HEK293 (cell line): ENCODE data around the gene GPR161.

Experiments
- CTCF ChIA-PET: fragments of 350-600 bp; formaldehyde crosslinking; extraction: SDS; loops from one replicate; lab custom pipeline; 2021; ENCODE audit warnings: antibody characterized with exemption; lab: Yijun Ruan, JAX
- POLR2A ChIA-PET: fragments of 300-600 bp; formaldehyde crosslinking; extraction: SDS; loops from one replicate; lab custom pipeline; 2020; ENCODE audit warnings: antibody characterized with exemption, inconsistent platforms; lab: Yijun Ruan, JAX
- H3K27ac ChIP-seq: fragments of 200-500 bp; sonication (Bioruptor generic); 2 replicates; pipeline ENCODE4 v1.5.1; 2014; ENCODE audit warnings: low read depth, low read length, control low read depth, inconsistent platforms; ENCODE audit errors: extremely low read depth
- H3K36me3 ChIP-seq, 2 experiments: fragments of 200-500 bp in 1 of 2; sonication (Bioruptor generic) in 1 of 2; 1 replicate in 1 of 2; 2 replicates in 1 of 2; pipeline ENCODE4 v1.5.1; 2014 to 2017; ENCODE audit warnings: inconsistent platforms in 2 of 2, low read length in 2 of 2; ENCODE audit not compliant: control insufficient read depth in 2 of 2, insufficient read depth in 1 of 2
- H3K4me1 ChIP-seq: fragments of 200-500 bp; sonication (Bioruptor generic); 2 replicates; pipeline ENCODE4 v1.5.1; 2014; ENCODE audit warnings: mild to moderate bottlenecking, low read length, inconsistent platforms; ENCODE audit not compliant: control insufficient read depth, insufficient read depth
- H3K4me3 ChIP-seq: 2 replicates; pipeline ENCODE4 v1.5.1; 2011; ENCODE audit warnings: low read depth, mild to moderate bottlenecking, control low read depth, low read length, moderate library complexity
- H3K9me3 ChIP-seq: fragments of 200-500 bp; sonication (Bioruptor generic); 2 replicates; pipeline ENCODE4 v1.5.1; 2014; ENCODE audit warnings: low read depth, low read length, inconsistent platforms; ENCODE audit not compliant: control insufficient read depth, insufficient read depth
- GLI4 ChIP-seq: fragments of 450-650 bp; formaldehyde crosslinking; IDR thresholded peaks from 2 replicates; pipeline ENCODE4 v1.5.1; 2016; ENCODE audit warnings: missing biosample characterization, missing genetic modification characterization
- GLIS2 ChIP-seq: fragments of 450-650 bp; formaldehyde crosslinking; IDR thresholded peaks from 2 replicates; pipeline ENCODE4 v1.5.1; 2016; ENCODE audit warnings: missing biosample characterization, missing genetic modification characterization
- IKZF3 ChIP-seq: fragments of 450-650 bp; IDR thresholded peaks from 2 replicates; pipeline ENCODE4 v1.5.0; 2018; ENCODE audit warnings: missing biosample characterization, mild to moderate bottlenecking, missing genetic modification characterization, moderate library complexity
- PBX3 ChIP-seq: sonication (generic); formaldehyde crosslinking; IDR thresholded peaks from 2 replicates; pipeline ENCODE4 v1.8.1; 2022; ENCODE audit warnings: mild to moderate bottlenecking, moderate library complexity, missing genetic modification reagents
- SCRT2 ChIP-seq: fragments of 450-650 bp; formaldehyde crosslinking; IDR thresholded peaks from 2 replicates; pipeline ENCODE4 v1.5.1; 2016; ENCODE audit warnings: missing biosample characterization, missing genetic modification characterization
- SP3 ChIP-seq: fragments of 450-650 bp; formaldehyde crosslinking; IDR thresholded peaks from 2 replicates; pipeline ENCODE4 v1.5.1; 2016; ENCODE audit warnings: missing biosample characterization, missing genetic modification characterization
- TSHZ1 ChIP-seq: fragments of 450-650 bp; formaldehyde crosslinking; IDR thresholded peaks from 2 replicates; pipeline ENCODE4 v1.5.1; 2016; ENCODE audit warnings: missing biosample characterization, missing genetic modification characterization, borderline replicate concordance
- YY1 ChIP-seq: fragments of 450-650 bp; formaldehyde crosslinking; IDR thresholded peaks from 2 replicates; pipeline ENCODE4 v1.5.1; 2018; ENCODE audit warnings: missing biosample characterization, missing genetic modification characterization
- ZBTB1 ChIP-seq: fragments of 450-650 bp; formaldehyde crosslinking; IDR thresholded peaks from 2 replicates; pipeline ENCODE4 v1.5.1; 2016; ENCODE audit warnings: missing biosample characterization, missing genetic modification characterization
- ZBTB20 ChIP-seq: fragments of 450-650 bp; formaldehyde crosslinking; IDR thresholded peaks from 2 replicates; pipeline ENCODE4 v1.5.1; 2016; ENCODE audit warnings: missing biosample characterization, missing genetic modification characterization
- ZNF132 ChIP-seq: fragments of 450-650 bp; formaldehyde crosslinking; IDR thresholded peaks from 2 replicates; pipeline ENCODE4 v1.5.1; 2017; ENCODE audit warnings: missing biosample characterization, missing genetic modification characterization, borderline replicate concordance
- ZNF146 ChIP-seq: fragments of 450-650 bp; formaldehyde crosslinking; IDR thresholded peaks from 2 replicates; pipeline ENCODE4 v1.5.1; 2016; ENCODE audit warnings: missing biosample characterization, missing genetic modification characterization
- ZNF184 ChIP-seq: fragments of 450-650 bp; IDR thresholded peaks from 2 replicates; pipeline ENCODE4 v1.5.1; 2018; ENCODE audit warnings: missing biosample characterization, mild to moderate bottlenecking, missing genetic modification characterization
- ZNF248 ChIP-seq: fragments of 450-650 bp; formaldehyde crosslinking; IDR thresholded peaks from 2 replicates; pipeline ENCODE4 v1.5.1; 2017; ENCODE audit warnings: missing biosample characterization, missing genetic modification characterization
- ZNF324 ChIP-seq: fragments of 450-650 bp; formaldehyde crosslinking; IDR thresholded peaks from 2 replicates; pipeline ENCODE4 v1.5.1; 2016; ENCODE audit warnings: missing biosample characterization, missing genetic modification characterization
- ZNF398 ChIP-seq: fragments of 450-650 bp; formaldehyde crosslinking; IDR thresholded peaks from 2 replicates; pipeline ENCODE4 v1.5.1; 2017; ENCODE audit warnings: missing biosample characterization, missing genetic modification characterization
- ZNF404 ChIP-seq: fragments of 450-650 bp; formaldehyde crosslinking; IDR thresholded peaks from 2 replicates; pipeline ENCODE4 v1.5.1; 2017; ENCODE audit warnings: missing biosample characterization, missing genetic modification characterization
- ZNF561 ChIP-seq: fragments of 450-650 bp; IDR thresholded peaks from 2 replicates; pipeline ENCODE4 v1.5.1; 2018; ENCODE audit warnings: missing biosample characterization, missing genetic modification characterization, borderline replicate concordance
- ZNF600 ChIP-seq: fragments of 450-650 bp; formaldehyde crosslinking; IDR thresholded peaks from 2 replicates; pipeline ENCODE4 v1.5.1; 2016; ENCODE audit warnings: missing biosample characterization, missing genetic modification characterization
- ZNF621 ChIP-seq: fragments of 450-650 bp; formaldehyde crosslinking; IDR thresholded peaks from 2 replicates; pipeline ENCODE4 v1.5.1; 2017; ENCODE audit warnings: missing biosample characterization, missing genetic modification characterization
- ZNF645 ChIP-seq: fragments of 450-650 bp; formaldehyde crosslinking; IDR thresholded peaks from 2 replicates; pipeline ENCODE4; 2016; ENCODE audit warnings: missing biosample characterization, missing genetic modification characterization
- ZNF785 ChIP-seq: fragments of 450-650 bp; formaldehyde crosslinking; IDR thresholded peaks from 2 replicates; pipeline ENCODE4 v1.5.1; 2016; ENCODE audit warnings: missing biosample characterization, missing genetic modification characterization
- ZNF792 ChIP-seq: fragments of 450-650 bp; formaldehyde crosslinking; IDR thresholded peaks from 2 replicates; pipeline ENCODE4 v1.5.1; 2016; ENCODE audit warnings: missing biosample characterization, missing genetic modification characterization
- ZSCAN4 ChIP-seq: fragments of 450-650 bp; formaldehyde crosslinking; IDR thresholded peaks from 2 replicates; pipeline ENCODE4 v1.5.1; 2017; ENCODE audit warnings: missing biosample characterization, missing genetic modification characterization

Gene GPR161

GRCh38 chr1:168121401-168122011 is 15.2 kb downstream of the GPR161 start:
- peaks cover 0 to 13% of the 10 kb centered on the region in 2 experiments; a peak in 2 of 3 replicates for H3K36me3 ChIP-seq
- H3K4me3 ChIP-seq, result no peak overlapping the region
- H3K4me1 ChIP-seq, result no peaks in the 10 kb centered on the region
- ChIA-PET POLR2A (interaction anchor here (0.5 kb wide), 1 partner anchor 119 kb away, joined by 8 read pairs; no protein-coding TSS in a partner anchor), CTCF (interaction anchor here (0.6 kb wide), 1 partner anchor 151 kb away, joined by 3 read pairs; no protein-coding TSS in a partner anchor)
- no peaks in the 10 kb centered on the region for H3K9me3 ChIP-seq
- TF ChIP-seq ZNF248 (tag by site-specific recombination) (no peak), ZNF398 (tag by site-specific recombination) (no peak), ZNF785 (tag by site-specific recombination) (no peak), GLIS2 (tag by site-specific recombination) (no peak), ZNF324 (tag by site-specific recombination) (no peak), ZBTB20 (no peak), ZNF792 (tag by site-specific recombination) (no peak), ZNF600 (no peak), ZNF404 (tag by site-specific recombination) (no peak), ZNF146 (tag by site-specific recombination) (no peak), ZNF561 (tag by site-specific recombination) (no peak), ZBTB1 (tag by site-specific recombination) (no peak), PBX3 (CRISPR knock-in tag) (no peak)
- H3K27ac ChIP-seq, result no peak overlapping the region

- POLR2A ChIA-PET, result no interaction called here
- Histone ChIP-seq H3K27ac (no peak overlapping the region), H3K4me3 (no peak overlapping the region), H3K9me3 (no peaks in the 10 kb centered on the region), H3K36me3 (peaks cover 0 to 13% of the 10 kb centered on the region in 2 experiments; a peak in 2 of 3 replicates), H3K4me1 (no peaks in the 10 kb centered on the region)
- TF ChIP-seq YY1 (tag by site-specific recombination), result no peak
- no peak for TF ChIP-seq ZNF621 (tag by site-specific recombination)
- no peak for TF ChIP-seq GLI4 (tag by site-specific recombination)
- CTCF ChIA-PET, result interaction anchor here (1.0 kb wide), 1 partner anchor 38 kb away, joined by 4 read pairs; no protein-coding TSS in a partner anchor
Observed at GRCh38 chr1:168119750-168120149, 17.0 kb downstream of the GPR161 start.

- H3K4me1 ChIP-seq, result peaks cover 3% of the 10 kb centered on the region; the same call in 1 of the 2 replicates
- no peak overlapping the region for H3K27ac ChIP-seq
- ChIA-PET CTCF (interaction anchor here (0.6 to 1.1 kb wide), 2 partner anchors 9 to 28 kb away, joined by 3 read pairs; no protein-coding TSS in a partner anchor), POLR2A (no interaction called here)
- peaks cover 0 to 8% of the 10 kb centered on the region in 2 experiments; a peak in 1 of 3 replicates for H3K36me3 ChIP-seq
- no peaks in the 10 kb centered on the region for H3K9me3 ChIP-seq
- no peak overlapping the region for H3K4me3 ChIP-seq
- TF ChIP-seq SP3 (tag by site-specific recombination), result no peak
- no peak for TF ChIP-seq ZSCAN4 (tag by site-specific recombination)
- TF ChIP-seq ZNF184 (tag by site-specific recombination), result no peak
- TF ChIP-seq IKZF3 (tag by site-specific recombination), result no peak
- no peak for TF ChIP-seq TSHZ1 (tag by site-specific recombination)
- no peak for TF ChIP-seq ZNF645 (tag by site-specific recombination)
- no peak for TF ChIP-seq SCRT2 (tag by site-specific recombination)
- no peak for TF ChIP-seq ZNF132 (tag by site-specific recombination)
Observed at GRCh38 chr1:168116327-168116799, 20.4 kb downstream of the GPR161 start.
